HG03457 (cell line): ENCODE data around the gene VDAC1.
"Not testable (repeated sequence)": the region's sequence is repeated elsewhere in the genome, so short reads cannot be mapped to it uniquely, and the experiment has no call there.

Source experiments
- ATAC-seq: cut with Tn5 transposase; IDR thresholded peaks from one replicate; pipeline ENCODE4 v1.9.1; 2021; ENCODE audit warnings: moderate number of reproducible peaks; ENCODE audit not compliant: unreplicated experiment

Gene VDAC1

DNA sequence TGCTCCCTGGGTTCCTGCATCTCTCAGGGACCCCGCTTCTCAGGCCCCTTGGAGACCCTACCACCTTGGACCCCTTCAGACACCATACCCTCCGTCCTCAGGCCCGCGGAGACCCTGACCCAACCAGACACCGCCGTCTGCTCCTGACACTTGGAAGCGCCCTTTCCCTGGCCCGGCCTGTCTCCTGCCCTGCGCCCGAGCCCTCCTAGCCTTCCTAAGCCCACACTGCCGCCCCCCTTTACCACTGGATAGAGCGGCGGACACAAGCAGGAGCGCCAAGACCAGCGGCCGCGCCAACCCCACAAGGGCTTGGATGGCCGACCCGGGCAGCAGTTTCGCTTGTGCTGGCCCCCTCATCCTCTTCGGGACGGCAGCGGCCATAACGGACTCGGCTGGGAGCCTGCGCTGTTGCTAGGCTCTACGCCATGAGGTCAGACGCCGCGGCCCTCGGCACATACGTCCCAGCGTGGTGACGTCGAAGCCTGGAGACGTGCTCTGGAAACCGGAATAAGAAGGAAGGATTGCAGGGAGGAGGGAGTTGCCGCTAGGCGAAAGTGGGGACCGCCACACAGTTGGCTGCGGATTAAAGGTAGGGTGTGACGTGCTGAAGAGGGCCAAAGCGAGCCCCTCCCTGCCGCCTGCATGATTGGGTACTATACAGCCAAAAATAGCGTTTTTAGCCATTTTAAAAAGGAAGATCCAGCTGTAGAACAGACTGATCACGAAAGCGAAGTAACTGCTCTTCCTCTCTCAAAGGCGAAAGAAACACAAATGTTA is 36.4 kb downstream of the VDAC1 start, which contains the start of gene C5orf15:
Gene C5orf15, minus strand, starts transcription at position 422 of the 777 bp plus-strand sequence. Its CDS starts 41 bp downstream, at position 381.
- peak; percentile 89 for ATAC-seq

- no peak for ATAC-seq
Observed at GRCh38 chr5:133967698-133968203, 37.0 kb downstream of the VDAC1 start.

DNA sequence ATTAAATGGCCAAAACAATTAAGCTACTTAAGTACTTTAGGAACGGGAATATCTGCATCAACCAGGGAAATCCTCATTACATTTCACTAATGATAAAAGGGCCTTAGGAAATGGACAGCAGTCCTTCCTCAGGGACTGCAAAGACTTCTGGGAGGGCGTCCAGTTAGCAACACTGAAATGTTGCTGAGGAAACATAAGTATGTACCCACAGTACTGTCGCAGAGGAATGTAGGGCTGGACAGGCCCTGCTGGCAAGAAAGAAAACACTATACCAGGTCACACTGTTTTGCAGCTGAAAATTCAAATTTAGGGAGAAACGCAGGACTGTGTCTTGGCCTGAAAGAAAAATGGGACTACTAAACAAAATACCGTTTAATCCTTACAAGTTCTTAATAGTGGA is 37.7 kb downstream of the VDAC1 start:
- no peak for ATAC-seq

DNA sequence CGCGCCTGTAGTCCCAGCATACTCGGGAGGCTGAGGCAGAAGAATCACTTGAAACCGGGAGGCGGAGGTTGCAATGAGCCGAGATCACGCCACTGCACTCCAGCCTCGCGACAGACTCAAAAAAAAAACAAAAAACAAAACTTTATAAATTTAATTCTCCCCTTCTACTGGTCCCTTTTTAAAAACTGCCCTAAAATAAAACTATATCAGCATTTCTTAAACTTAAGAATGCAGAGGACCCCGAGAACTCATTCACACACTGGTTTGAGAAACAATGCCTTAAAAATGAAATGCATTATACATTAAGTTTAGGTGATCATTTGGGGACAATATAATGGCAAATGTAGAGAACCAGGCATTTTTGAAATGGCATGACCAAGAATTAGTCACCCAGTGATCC is 38.7 kb downstream of the VDAC1 start:
- no peak for ATAC-seq

DNA sequence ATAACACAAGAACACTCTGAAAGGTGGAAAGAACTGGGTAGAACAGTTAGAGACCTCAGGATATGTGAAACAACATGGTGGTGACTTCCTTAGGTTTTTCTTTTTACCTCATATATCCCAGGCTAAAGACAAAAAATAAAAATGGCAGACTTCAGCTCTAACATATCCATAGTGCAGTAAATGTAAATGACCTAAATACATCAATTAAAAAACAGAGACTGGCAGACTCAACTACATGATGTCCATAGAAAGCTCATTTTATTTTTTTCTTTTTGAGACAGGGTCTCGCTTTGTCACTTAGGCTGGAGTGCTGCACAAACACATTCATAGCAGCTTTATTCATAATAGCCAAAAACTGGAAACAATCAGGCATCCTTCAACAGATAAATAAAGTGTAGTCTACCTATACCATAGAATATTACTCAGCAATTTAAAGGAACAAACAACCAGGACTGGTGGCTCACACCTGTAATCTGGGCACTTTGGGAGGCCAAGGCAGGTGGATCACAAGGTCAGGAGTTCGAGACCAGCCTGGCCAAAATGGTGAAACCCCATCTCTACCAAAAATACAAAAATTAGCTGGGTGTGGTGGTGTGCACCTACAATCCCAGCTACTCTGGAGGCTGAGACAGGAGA is 41.2 kb downstream of the VDAC1 start:
- ATAC-seq = no peak

DNA sequence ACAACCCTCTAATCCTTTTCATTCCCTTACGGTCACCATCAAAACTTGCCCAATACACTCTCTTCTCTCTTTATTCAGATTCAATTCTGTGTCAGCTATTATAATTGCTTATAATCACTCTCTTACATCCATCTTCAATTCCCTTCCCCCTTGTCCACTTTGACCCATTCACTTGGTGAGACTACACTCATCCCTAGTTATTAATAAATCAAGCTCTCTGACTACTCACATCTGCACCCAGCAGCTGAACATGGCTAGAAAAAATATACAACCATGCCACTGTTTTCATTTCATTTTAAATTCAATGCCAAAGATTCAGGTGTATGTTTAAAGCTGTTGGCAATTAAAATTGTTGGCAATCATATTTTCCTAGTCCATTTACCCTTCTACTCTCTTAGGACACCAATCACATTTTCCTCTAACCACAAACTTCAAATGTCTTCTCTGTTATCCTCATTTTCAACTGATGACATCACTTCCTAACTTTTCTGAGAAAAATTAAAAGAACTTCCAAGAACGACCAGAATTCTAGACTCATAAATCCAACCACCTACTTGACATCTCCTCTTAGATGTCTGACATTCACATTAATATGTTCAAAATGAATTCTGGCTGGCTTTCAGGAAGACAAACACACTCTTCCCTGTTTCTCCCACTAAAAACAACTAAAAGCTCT is 41.8 kb downstream of the VDAC1 start:
- ATAC-seq = no peak

DNA sequence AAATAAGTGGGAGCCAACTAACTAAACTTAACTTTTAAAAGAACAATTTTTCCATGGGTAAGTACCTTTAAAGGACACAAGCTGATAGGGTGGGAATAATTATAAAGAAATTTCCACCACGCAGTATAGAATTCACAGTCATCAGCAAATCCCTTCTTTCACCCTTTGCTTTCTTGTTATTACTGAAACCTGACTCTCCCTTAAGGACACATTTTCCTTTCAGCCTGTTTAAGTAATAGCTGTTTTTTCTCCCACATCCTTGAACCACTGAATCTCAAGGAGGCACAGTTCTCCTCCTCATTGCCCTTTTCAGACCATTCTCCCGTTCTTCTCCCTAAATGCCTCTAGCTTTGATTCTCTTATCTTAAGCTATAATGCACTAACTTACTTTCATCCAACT is 42.6 kb downstream of the VDAC1 start:
- ATAC-seq = no peak

DNA sequence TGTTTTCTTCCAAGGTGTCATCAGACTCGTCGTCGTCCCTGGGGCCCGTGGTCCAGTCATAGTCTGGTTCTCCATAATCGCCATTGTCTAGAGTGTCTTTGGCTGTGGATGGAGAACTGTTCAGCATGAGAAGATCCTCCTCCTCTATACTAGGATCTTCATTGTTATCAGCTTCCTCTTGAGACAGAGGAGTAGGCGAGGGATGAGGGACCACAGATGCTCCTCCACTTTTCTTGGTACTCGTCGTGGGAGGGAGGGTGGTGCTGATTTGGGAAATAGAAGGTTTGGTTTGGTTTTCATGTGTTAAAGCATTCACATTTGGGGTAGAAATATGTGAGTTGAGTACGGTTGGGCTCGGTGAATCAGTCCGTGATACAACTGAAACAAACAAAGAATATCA is 45.1 kb downstream of the VDAC1 start:
- ATAC-seq = no peak

GRCh38 chr5:133957591-133957990 is 47.2 kb downstream of the VDAC1 start:
- ATAC-seq = no peak

DNA sequence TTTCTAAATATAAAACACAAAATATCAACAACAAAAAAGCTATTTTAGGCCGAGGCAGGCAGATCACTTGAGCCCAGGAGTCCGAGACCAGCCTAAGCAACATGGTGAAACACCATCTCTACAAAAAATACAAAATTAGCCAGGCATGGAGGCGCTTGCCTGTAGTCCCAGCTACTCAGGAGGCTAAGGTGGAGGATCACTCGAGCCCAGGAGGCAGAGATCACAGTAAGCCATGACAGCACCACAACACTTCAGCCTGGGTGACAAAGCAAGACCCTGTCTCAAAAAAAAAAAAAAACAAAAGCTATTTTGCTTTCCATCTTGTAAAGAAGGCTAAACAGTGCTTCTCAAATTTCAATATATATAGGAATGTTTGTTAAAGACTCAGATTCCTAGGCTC is 47.7 kb downstream of the VDAC1 start:
- ATAC-seq = no peak

GRCh38 chr5:133956196-133956595 is 48.6 kb downstream of the VDAC1 start:
- ATAC-seq = not testable (repeated sequence)

- ATAC-seq = no peak
Observed at GRCh38 chr5:133953568-133954145, 51.1 kb downstream of the VDAC1 start.

- no peak for ATAC-seq
Observed at GRCh38 chr5:133952729-133953567, 51.8 kb downstream of the VDAC1 start.

DNA sequence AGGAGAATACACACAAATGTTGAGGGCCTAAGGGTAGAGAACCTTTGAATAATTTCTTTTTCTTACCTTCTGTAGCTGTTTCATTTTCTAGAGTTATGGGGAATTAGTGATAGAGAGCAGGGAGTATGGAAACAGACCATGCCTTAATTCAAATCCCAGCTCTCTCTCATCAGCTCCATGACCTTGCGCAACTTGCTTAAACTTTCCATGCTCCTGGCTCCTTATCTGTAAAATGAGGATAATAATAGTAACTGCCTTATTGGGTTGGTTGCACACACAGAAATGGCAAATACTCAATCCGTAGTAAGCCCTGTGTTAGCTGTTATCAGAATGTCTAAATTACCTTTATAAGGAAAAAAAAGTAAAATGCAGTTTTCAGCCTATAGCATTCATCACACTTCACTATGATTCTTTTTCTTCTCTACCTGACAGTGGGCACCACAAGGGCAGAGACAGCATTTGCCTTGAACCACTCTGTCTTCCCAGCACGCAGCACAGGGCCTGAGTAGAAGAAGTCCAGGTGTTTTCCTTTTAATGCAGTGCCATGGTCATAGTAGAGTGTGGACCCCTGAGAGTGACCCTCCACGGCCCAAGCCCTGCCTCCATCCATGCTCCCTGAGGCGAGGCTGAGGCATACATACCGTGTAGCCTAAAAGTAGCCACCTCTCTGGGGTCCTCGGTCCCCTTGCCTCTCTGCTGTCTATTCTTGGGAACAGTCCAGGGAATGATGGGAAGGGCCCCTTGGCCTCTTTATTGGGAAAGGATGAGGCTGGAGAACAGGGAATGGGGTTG is 53.8 kb downstream of the VDAC1 start:
- ATAC-seq = no peak

DNA sequence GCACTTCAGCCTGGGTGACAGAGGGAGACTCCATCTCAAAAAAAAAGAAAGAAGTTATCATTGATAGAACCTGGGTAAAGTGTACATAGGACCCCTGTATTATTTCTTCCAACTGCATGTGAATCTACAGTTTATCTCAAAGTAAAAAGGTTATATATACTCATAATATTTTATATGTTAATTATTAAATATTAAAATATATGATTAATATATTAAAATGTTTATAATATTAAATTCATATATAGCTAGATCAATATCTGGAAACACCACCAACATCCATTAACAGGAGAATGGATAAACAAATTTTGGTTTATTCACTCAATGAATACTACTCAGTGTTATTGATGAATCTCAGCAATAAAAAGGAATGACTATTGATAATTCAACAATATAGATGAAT is 56.1 kb downstream of the VDAC1 start:
- ATAC-seq = no peak

GRCh38 chr5:133947431-133947841 is 57.3 kb downstream of the VDAC1 start:
- ATAC-seq = no peak

DNA sequence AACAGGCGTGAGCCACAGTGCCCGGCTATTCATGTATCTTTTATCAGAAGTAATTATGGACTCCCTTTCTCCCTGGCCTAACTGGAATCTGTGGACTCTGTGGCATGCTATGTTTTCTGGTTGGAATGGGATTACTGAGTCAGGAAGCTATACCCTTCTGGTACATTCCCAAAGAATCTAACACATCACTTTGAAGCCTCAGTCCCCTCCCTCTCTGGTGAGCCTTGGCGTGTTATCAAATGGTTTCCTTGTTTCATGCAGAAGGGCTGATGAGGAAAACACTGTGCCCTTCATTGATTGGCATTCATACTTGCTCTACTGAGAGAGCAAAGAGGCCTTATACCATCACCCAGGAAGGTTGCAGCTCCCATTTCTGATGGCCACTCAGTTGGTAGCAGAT is 59.2 kb downstream of the VDAC1 start:
- ATAC-seq = no peak

- ATAC-seq = no peak
Observed at GRCh38 chr5:133944263-133945185, 60.3 kb downstream of the VDAC1 start.

GRCh38 chr5:133943475-133943817 is 61.3 kb downstream of the VDAC1 start:
- no peak for ATAC-seq
